GM10248 (cell line): ENCODE measurements around the gene SLC51B.

Experiments
- CTCF ChIA-PET: fragments of 300-600 bp; sonication (Branson Sonifier 250); formaldehyde crosslinking; extraction: SDS; loops from one replicate; lab custom pipeline; 2021; ENCODE audit warnings: antibody characterized with exemption; lab: Yijun Ruan, JAX
- POLR2A ChIA-PET: fragments of 350-650 bp; sonication (Branson Sonifier 250); formaldehyde crosslinking; extraction: SDS; loops from one replicate; lab custom pipeline; 2020; ENCODE audit warnings: antibody characterized with exemption; lab: Yijun Ruan, JAX
- DNase-seq: peaks from one replicate; pipeline ENCODE4 v3.0.0; 2012; ENCODE audit errors: extremely low spot score
- CTCF ChIP-seq: IDR thresholded peaks from 2 replicates; pipeline ENCODE4 v1.5.1; 2012; ENCODE audit warnings: mild to moderate bottlenecking, low read depth; ENCODE audit errors: extremely low read depth, missing control alignments, control extremely low read depth

SLC51B gene

DNA sequence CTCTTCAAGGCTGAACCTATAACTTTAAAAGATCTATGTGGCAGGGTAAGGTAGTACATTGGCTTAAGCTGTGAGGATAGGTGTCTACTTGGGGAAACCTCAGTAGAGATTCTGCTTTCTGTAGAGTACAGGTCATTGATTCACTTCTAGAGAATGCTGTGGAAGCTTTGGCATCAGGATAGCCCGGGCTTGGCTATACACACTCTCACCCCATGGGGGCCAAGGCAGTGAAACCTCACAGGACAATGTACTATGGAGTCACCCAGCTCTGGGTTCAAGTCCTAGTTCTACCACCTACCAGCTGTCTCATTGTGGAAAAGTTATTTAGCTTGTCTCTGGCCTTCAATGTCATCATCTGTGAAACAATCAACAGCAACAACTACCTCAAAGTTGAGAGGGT lies 24.8 kb upstream of the SLC51B start:
- POLR2A ChIA-PET, result no interaction called here
- CTCF ChIA-PET, result interaction anchor here (1.2 to 2.1 kb wide), 2 partner anchors 18 to 95 kb away, joined by 3 to 8 read pairs; no protein-coding TSS in a partner anchor
- TF ChIP-seq CTCF, result no peak
- no peak for DNase-seq

DNA sequence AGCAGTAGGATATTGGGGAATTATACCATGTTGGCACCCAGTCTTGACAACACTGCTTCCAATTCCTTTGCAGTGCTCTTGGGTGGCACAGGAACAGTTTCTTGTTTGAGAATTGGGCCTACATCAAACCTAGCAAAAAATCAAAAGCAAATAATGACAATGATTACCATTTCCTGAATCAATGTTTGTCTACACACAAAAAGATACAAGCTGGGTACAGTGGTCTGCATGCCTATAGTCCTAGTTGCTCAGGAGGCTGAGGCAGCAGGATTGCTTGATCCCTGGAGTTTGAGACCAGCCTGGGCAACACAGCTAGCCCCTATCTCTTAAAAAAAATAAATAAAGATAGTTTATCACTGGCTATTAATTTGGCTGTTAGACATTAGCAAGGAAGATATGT lies 23.7 kb upstream of the SLC51B start:
- TF ChIP-seq CTCF, result no peak
- DNase-seq, result no peak
- POLR2A ChIA-PET, result no interaction called here
- CTCF ChIA-PET, result interaction anchor here (1.2 to 2.1 kb wide), 2 partner anchors 13 to 19 kb away, joined by 3 to 8 read pairs; no protein-coding TSS in a partner anchor

DNA sequence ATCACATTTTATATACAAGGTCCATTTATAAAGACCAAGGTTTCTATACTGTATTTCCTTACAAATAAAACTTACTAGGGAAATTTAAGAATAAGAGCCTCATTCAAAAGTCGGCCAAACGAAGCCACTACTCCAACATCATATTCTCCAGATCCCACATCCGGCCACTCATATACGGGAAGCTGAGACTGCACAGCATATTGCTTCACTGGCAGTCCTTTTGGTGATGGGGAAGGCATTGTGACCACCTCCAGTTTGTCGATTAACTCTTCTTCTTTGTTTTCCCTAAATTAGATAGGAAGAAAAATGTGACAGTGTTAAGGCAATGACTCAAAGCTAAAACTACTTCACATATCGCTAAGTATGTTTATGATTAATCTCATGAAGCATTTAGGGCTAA lies 18.4 kb upstream of the SLC51B start:
- TF ChIP-seq CTCF, result no peak
- CTCF ChIA-PET, result no interaction called here
- POLR2A ChIA-PET, result interaction anchor here (0.6 kb wide), 1 partner anchor 1479 kb away, joined by 6 read pairs; no protein-coding TSS in a partner anchor
- DNase-seq, result no peak

DNA sequence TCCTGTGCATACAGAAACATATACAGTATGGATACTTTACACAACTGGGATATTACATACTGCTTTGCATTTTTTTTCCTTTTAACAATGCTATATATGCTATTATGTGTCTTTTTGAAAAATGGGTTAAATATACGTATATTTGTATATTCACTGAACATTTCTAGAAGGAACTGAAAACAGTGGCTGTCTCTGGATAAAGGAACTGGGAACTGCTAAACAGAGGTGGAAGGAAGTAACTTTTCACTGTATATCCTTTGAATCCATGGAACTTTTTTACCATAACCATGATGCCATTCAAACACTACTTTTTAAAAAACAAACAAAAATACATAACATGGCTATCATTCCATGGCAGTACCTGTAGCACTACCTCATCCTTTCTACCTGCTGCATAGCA lies 17.6 kb upstream of the SLC51B start:
- ChIA-PET POLR2A (no interaction called here), CTCF (no interaction called here)
- TF ChIP-seq CTCF, result no peak
- no peak for DNase-seq

- no peak for DNase-seq
- CTCF ChIA-PET, result no interaction called here
- TF ChIP-seq CTCF, result no peak
- POLR2A ChIA-PET, result no interaction called here
These were observed 16.8 kb upstream of the SLC51B start for GRCh38 chr15:65028338-65028737.

GRCh38 chr15:65028921-65029735 lies 16.1 kb upstream of the SLC51B start, which contains the start of gene MTFMT:
Gene MTFMT, minus strand, starts transcription at chr15:65029639. Its CDS starts 26 bp downstream, at chr15:65029613.
- no peak for TF ChIP-seq CTCF
- DNase-seq, result peak; percentile 99
- POLR2A ChIA-PET, result no interaction called here
- CTCF ChIA-PET, result no interaction called here
